Anterior cingulate cortex (tissue), 58 donors: ENCODE measurements around the gene MYBL2.
"Not testable (repeated sequence)": the region's sequence is repeated elsewhere in the genome, so short reads cannot be mapped to it uniquely, and the experiment has no call there.

Experiments used
- DNase-seq, 58 donors: peaks; one replicate each; lab custom pipeline; 2025; lab: John Stamatoyannopoulos, UW

MYBL2 gene

GRCh38 chr20:43746344-43747137 lies 79.6 kb downstream of the MYBL2 start:
- no peak for DNase-seq

GRCh38 chr20:43748274-43748673 lies 81.4 kb downstream of the MYBL2 start:
- no peak for DNase-seq

GRCh38 chr20:43749734-43750294 lies 82.9 kb downstream of the MYBL2 start:
- DNase-seq = peak in 54 of 58 donors; percentile 6 to 90 (median 44)

DNA sequence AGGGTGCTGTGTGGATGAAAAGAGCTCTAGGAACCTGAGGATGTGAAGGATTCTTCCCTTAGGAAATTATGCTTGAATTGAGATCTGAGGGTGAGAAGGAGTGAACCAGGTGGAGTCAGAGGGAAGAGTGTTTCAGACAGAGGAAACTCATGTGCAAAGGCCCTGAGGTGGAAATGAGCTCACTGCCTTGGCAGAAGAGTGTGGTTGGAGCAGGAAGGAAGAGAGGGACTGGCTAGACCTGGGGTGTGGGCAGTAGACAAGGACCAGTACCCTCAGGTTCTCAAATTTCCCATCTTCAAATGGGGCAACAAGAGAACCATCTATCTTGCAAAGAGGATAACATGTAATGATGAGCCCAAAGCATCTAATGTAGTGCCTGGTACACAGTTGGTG lies 83.9 kb downstream of the MYBL2 start:
- no peak for DNase-seq

- peak in 1 of 58 donors; percentile 2 for DNase-seq
Measured at GRCh38 chr20:43751167-43752050, 84.5 kb downstream of the MYBL2 start.

GRCh38 chr20:43752051-43752360 lies 85.1 kb downstream of the MYBL2 start:
- no peak for DNase-seq

- peak in 8 of 58 donors; percentile 5 to 22 (median 6) for DNase-seq
Measured at GRCh38 chr20:43752561-43753301, 85.8 kb downstream of the MYBL2 start.

DNA sequence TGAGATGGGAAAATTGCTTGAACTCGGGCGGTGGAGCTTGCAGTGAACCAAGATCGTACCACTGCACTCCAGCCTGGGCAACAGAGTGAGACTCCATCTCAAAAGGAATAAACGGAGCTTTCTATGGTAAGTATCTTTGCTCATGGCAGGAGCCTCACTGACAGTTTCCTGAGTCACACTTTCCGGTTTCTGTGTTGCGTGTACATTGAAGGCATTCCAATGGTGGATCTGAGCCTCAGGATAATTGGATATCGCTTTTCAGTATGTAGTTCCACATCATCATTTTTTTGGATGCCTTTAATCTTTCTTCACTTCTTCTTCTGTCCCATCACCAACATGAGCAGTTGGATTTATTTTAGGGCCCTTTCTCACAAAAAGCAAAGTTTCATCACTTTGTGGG lies 88.5 kb downstream of the MYBL2 start:
- no peak for DNase-seq

DNA sequence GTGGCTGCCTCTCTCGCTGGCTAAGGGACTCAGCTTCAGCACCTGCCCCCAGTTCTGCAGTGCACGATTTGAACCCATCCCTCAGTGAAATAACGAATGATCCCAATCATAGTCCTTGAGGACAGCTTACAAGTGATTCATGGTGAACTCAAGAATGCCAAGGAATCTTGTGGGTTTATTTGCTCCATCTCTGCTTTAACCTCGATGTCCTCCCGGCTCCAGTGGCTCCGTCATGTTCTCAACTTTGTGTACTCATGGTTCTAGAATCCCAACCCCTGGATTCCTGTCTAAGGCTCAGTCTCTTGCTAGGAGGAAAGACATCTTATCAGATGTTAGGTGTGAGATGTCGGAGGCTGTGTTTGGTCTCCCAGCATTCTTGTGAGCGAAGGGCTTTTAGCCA lies 88.9 kb downstream of the MYBL2 start:
- no peak for DNase-seq

- not testable (repeated sequence) for DNase-seq
Measured at GRCh38 chr20:43757888-43758287, 91.0 kb downstream of the MYBL2 start.

GRCh38 chr20:43761386-43762340 lies 94.7 kb downstream of the MYBL2 start:
- no peak for DNase-seq

DNA sequence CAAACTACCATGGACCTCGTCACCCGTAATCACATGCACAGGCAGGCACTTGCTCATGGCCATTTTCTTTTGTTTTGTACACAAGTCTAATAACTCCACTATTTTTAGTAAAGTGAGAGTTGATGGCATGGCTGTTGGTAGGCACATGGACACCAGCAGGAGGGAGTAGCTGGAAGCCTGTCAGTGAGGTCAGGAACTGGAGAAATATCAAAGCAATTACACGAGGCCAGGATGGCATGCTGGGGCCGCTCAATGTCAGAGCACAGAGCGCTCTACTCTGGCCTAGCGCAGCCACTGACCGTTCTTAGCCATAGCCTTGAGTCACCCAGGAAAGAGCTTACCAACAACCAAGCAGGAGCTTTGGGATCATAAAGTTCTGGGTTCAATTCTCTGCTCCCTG lies 96.0 kb downstream of the MYBL2 start:
- no peak for DNase-seq

DNA sequence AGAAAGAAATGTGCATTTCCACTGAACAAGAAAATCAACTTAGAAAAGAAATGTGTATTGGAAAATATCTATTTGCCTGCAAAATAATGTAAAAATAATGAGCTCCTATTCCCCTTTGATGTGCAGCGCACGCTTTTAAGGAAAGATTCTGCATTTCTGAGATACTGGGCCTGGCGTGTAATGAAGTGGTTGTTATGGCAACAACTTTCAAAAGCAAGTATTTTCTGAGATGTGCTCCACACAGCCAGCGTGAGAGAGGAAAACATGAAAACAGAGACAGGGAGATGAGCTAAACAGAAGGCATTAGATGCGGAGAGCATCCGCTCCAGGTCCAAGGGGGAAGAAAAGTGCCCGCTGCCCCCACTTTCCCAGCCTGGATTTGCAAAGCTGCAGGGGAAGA lies 99.0 kb downstream of the MYBL2 start:
- DNase-seq = peak in 24 of 58 donors; percentile 9 to 77 (median 45)
